ENCODE results near the gene OXSR1. TPM values are rescaled to one million over a fixed set of nuclear protein-coding genes. Genes with fewer than 3 reads are reported as not detected.

The OXSR1 gene
- total RNA-seq, 4 donors from 2014 or later = 25.4 to 37.4 (median 29.5) TPM

GRCh38 chr3:38264779-38265178 is 99.4 kb downstream of the OXSR1 start:
- H3K4me3 ChIP-seq = no peak overlapping the region
- WGBS = 94% methylated on average over 1 of the region's 1 CpG
- no peak for DNase-seq (ENCODE audit: low spot score in 2 of 2)
- no peaks in the 10 kb centered on the region for H3K27me3 ChIP-seq
- no peaks in the 10 kb centered on the region for H3K36me3 ChIP-seq
- H3K4me1 ChIP-seq = no peaks in the 10 kb centered on the region
- no peak for TF ChIP-seq POLR2AphosphoS5 (IDR thresholded peaks at IDR 0.05)
- TF ChIP-seq POLR2A (IDR thresholded peaks at IDR 0.05) = no peak
- no peak for TF ChIP-seq EP300 (IDR thresholded peaks at IDR 0.05)
- no peak for TF ChIP-seq CTCF (IDR thresholded peaks at IDR 0.05)
- no peak overlapping the region for H3K27ac ChIP-seq
- H3K9me3 ChIP-seq = no peaks in the 10 kb centered on the region

GRCh38 chr3:38265604-38266307 is 100.4 kb downstream of the OXSR1 start, which contains the start of gene SLC22A13:
SLC22A13 (plus strand) TSS chr3:38265812; CDS start chr3:38265861, 49 bp downstream.
- no peaks in the 10 kb centered on the region for H3K4me1 ChIP-seq
- no peaks in the 10 kb centered on the region for H3K27me3 ChIP-seq
- H3K4me3 ChIP-seq = no peak within 1 kb of the TSS
- no peak within 1 kb of the TSS for H3K27ac ChIP-seq
- 92% methylated on average over 9 of the region's 9 CpGs for WGBS
- no peak for TF ChIP-seq CTCF (IDR thresholded peaks at IDR 0.05)
- no peak for TF ChIP-seq POLR2A (IDR thresholded peaks at IDR 0.05)
- no peak for TF ChIP-seq POLR2AphosphoS5 (IDR thresholded peaks at IDR 0.05)
- no peak for TF ChIP-seq EP300 (IDR thresholded peaks at IDR 0.05)
- H3K36me3 ChIP-seq = no peaks in the 10 kb centered on the region
- no peak for DNase-seq (ENCODE audit: low spot score in 2 of 2)
- no peaks in the 10 kb centered on the region for H3K9me3 ChIP-seq

GRCh38 chr3:38266810-38267209 is 101.5 kb downstream of the OXSR1 start:
- Histone ChIP-seq H3K4me3 (no peak overlapping the region), H3K27me3 (no peaks in the 10 kb centered on the region), H3K4me1 (no peaks in the 10 kb centered on the region), H3K9me3 (no peaks in the 10 kb centered on the region), H3K27ac (no peak overlapping the region), H3K36me3 (no peaks in the 10 kb centered on the region)
- TF ChIP-seq POLR2AphosphoS5 (IDR thresholded peaks at IDR 0.05) (no peak), EP300 (IDR thresholded peaks at IDR 0.05) (no peak), CTCF (IDR thresholded peaks at IDR 0.05) (no peak), POLR2A (IDR thresholded peaks at IDR 0.05) (no peak)
- 92% methylated on average over 1 of the region's 1 CpG for WGBS
- no peak for DNase-seq (ENCODE audit: low spot score in 2 of 2)

GRCh38 chr3:38267662-38268061 is 102.3 kb downstream of the OXSR1 start:
- 88% methylated on average over 2 of the region's 2 CpGs for WGBS

More at GRCh38 chr3:38267662-38268061, 102.3 kb downstream of the OXSR1 start:
- no peaks in the 10 kb centered on the region for H3K27me3 ChIP-seq
- no peaks in the 10 kb centered on the region for H3K9me3 ChIP-seq
- no peak overlapping the region for H3K27ac ChIP-seq
- no peaks in the 10 kb centered on the region for H3K4me1 ChIP-seq
- no peak for DNase-seq (ENCODE audit: low spot score in 2 of 2)
- no peak overlapping the region for H3K4me3 ChIP-seq
- no peaks in the 10 kb centered on the region for H3K36me3 ChIP-seq
- no peak for TF ChIP-seq CTCF (IDR thresholded peaks at IDR 0.05)
- TF ChIP-seq POLR2A (IDR thresholded peaks at IDR 0.05) = no peak
- TF ChIP-seq EP300 (IDR thresholded peaks at IDR 0.05) = no peak
- TF ChIP-seq POLR2AphosphoS5 (IDR thresholded peaks at IDR 0.05) = no peak
